B cell (primary cell): ENCODE data around the gene APH1A. TPM values are rescaled to one million over a fixed set of nuclear protein-coding genes. Genes with fewer than 3 reads are reported as not detected.

Experiments used
- ATAC-seq: fragments of 200-7000 bp; cut with Tn5 transposase; one replicate; pipeline ENCODE4 v1.10.0; 2021; ENCODE audit warnings: low read depth, mild to moderate bottlenecking, moderate number of reproducible peaks, moderate library complexity
- CTCF ChIA-PET: fragments of 350-600 bp; sonication (Branson Sonifier 250); formaldehyde crosslinking; loops from one replicate; lab custom pipeline; 2021; ENCODE audit warnings: antibody characterized with exemption, inconsistent platforms; lab: Charles Lee
- POLR2A ChIA-PET: fragments of 350-600 bp; sonication (Branson Sonifier 250); formaldehyde crosslinking; loops from one replicate; lab custom pipeline; 2021; ENCODE audit warnings: antibody characterized with exemption; lab: Charles Lee
- DNase-seq: peaks from one replicate; pipeline ENCODE4 v3.0.0; 2013
- H2AFZ ChIP-seq: 2 replicates; pipeline ENCODE4 v1.6.1; 2012; ENCODE audit warnings: mild to moderate bottlenecking, low read depth, low read length; ENCODE audit not compliant: insufficient read depth, poor library complexity, severe bottlenecking
- H3K27ac ChIP-seq, 2 donors: 1 replicate in 1 of 2; 2 replicates in 1 of 2; pipeline ENCODE4 v1.5.1; 2012 to 2013; ENCODE audit warnings: low read length in 2 of 2, mild to moderate bottlenecking in 2 of 2, moderate library complexity in 1 of 2
- H3K27me3 ChIP-seq, 4 experiments: fragments of 200-600 bp in 1 of 4; sonication (generic) in 1 of 4; replicated peaks in 1 of 4; 1 replicate in 2 of 4; 2 replicates in 2 of 4; pipeline versions ENCODE4 v1.6.1 to v1.7.0; 2013 to 2016; ENCODE audit warnings: low read length in 3 of 4, mild to moderate bottlenecking in 2 of 4, mixed read lengths in 1 of 4, moderate library complexity in 1 of 4; ENCODE audit not compliant: insufficient read depth in 4 of 4, control insufficient read depth in 3 of 4; ENCODE audit errors: control extremely low read depth in 1 of 4
- H3K36me3 ChIP-seq, 2 experiments: replicated peaks in 1 of 2; 1 replicate in 1 of 2; 2 replicates in 1 of 2; pipeline versions ENCODE4 v1.6.1 to v1.7.1; 2013; ENCODE audit warnings: low read length in 1 of 2; ENCODE audit not compliant: insufficient read depth in 2 of 2, control insufficient read depth in 1 of 2; ENCODE audit errors: control extremely low read depth in 1 of 2, extremely low read depth in 1 of 2
- H3K4me1 ChIP-seq, 2 donors: fragments of 200-600 bp in 1 of 2; sonication (generic) in 1 of 2; 1 replicate in 1 of 2; 2 replicates in 1 of 2; pipeline versions ENCODE4 v1.5.1 to v1.6.1; 2013 to 2017; ENCODE audit warnings: low read length in 2 of 2; ENCODE audit not compliant: control insufficient read depth in 2 of 2, insufficient read depth in 2 of 2
- H3K4me2 ChIP-seq: replicated peaks from 2 replicates; pipeline ENCODE3; 2012; ENCODE audit warnings: mild to moderate bottlenecking, low read depth, low read length; ENCODE audit not compliant: poor library complexity, severe bottlenecking
- H3K4me3 ChIP-seq, 5 experiments: fragments of 200-600 bp in 1 of 5; sonication (generic) in 1 of 5; 1 replicate in 3 of 5; 2 replicates in 2 of 5; pipeline versions ENCODE4 v1.5.1 to v1.7.0; 2011 to 2016; ENCODE audit warnings: low read length in 4 of 5, mild to moderate bottlenecking in 4 of 5, low read depth in 2 of 5, control low read depth in 1 of 5, moderate library complexity in 1 of 5; ENCODE audit not compliant: insufficient read depth in 1 of 5; ENCODE audit errors: control extremely low read depth in 1 of 5, extremely low read depth in 1 of 5
- H3K79me2 ChIP-seq: fragments of 200-600 bp; sonication (generic); one replicate; pipeline ENCODE4 v1.6.0; 2016; ENCODE audit warnings: low read length; ENCODE audit not compliant: control insufficient read depth, insufficient read depth
- H3K9ac ChIP-seq: fragments of 200-600 bp; sonication (generic); 2 replicates; pipeline ENCODE4 v1.6.1; 2017; ENCODE audit warnings: mild to moderate bottlenecking, low read length, moderate library complexity
- H3K9me3 ChIP-seq, 3 donors: one replicate each; pipeline versions ENCODE4 v1.6.1 to v1.7.1; 2013; ENCODE audit warnings: low read length in 2 of 3; ENCODE audit not compliant: control insufficient read depth in 2 of 3, insufficient read depth in 1 of 3; ENCODE audit errors: control extremely low read depth in 1 of 3
- H4K20me1 ChIP-seq: 2 replicates; pipeline ENCODE4 v1.6.0; 2012; ENCODE audit warnings: mild to moderate bottlenecking, low read length; ENCODE audit not compliant: insufficient read depth, control insufficient read depth, poor library complexity, severe bottlenecking
- H3K27ac Mint-ChIP-seq: one replicate; pipeline ENCODE4 v1.8.0; 2021; ENCODE audit warnings: mixed read lengths
- H3K27me3 Mint-ChIP-seq: one replicate; pipeline ENCODE4 v1.8.0; 2021; ENCODE audit warnings: mixed read lengths
- H3K4me1 Mint-ChIP-seq: one replicate; pipeline ENCODE4 v1.8.0; 2021; ENCODE audit warnings: mixed read lengths
- H3K4me3 Mint-ChIP-seq: one replicate; pipeline ENCODE4 v1.8.0; 2021; ENCODE audit warnings: mixed read lengths
- H3K9me3 Mint-ChIP-seq: one replicate; pipeline ENCODE4 v1.8.0; 2022; ENCODE audit warnings: mixed read lengths; ENCODE audit not compliant: insufficient read depth
- CTCF ChIP-seq: fragments of 200-600 bp; IDR thresholded peaks from one replicate; pipeline ENCODE4 v1.8.0; 2022; ENCODE audit warnings: antibody characterized with exemption, mild to moderate bottlenecking
- EZH2 ChIP-seq: IDR thresholded peaks from 2 replicates; pipeline ENCODE4 v1.6.1; 2012; ENCODE audit warnings: borderline replicate concordance, low read depth, mild to moderate bottlenecking, moderate library complexity, low read length; ENCODE audit not compliant: insufficient read depth, poor library complexity, severe bottlenecking
- WGBS: methylation state at CpG from one replicate; pipeline ENCODE4 v1.1.5; 2013; ENCODE audit warnings: missing lambda C conversion rate; ENCODE audit not compliant: insufficient coverage; 5-methylcytosine and 5-hydroxymethylcytosine counted together
- intact Hi-C: fragments of 100-400 bp; cut with micrococcal nuclease; formaldehyde crosslinking; loops from one replicate; pipeline ENCODE4 v1.10.0; 2022
- polyA plus RNA-seq: library from polyadenylated mRNA; depleted of rRNA; stranded (reverse); fragments of >200 nt; gene quantifications from 2 replicates; pipeline ENCODE4 v1.2.3, GENCODE V29; 2012
- total RNA-seq, 2 donors: library from RNA; stranded (reverse); fragments of 120-200 nt in 1 of 2; gene quantifications; 1 replicate in 1 of 2; 2 replicates in 1 of 2; pipeline versions ENCODE4 v1.2.3 to v1.2.4, GENCODE V29; 2013 to 2022

The APH1A gene
- total and polyA plus RNA-seq, 2 donors (not counting 1 experiment from before 2014, with no cell fraction given) = 135 to 165 TPM

GRCh38 chr1:150302902-150303301 lies 34.1 kb upstream of the APH1A start:
- no peaks in the 10 kb centered on the region for H3K4me1 ChIP-seq
- Mint-ChIP-seq H3K4me3 (no peak overlapping the region), H3K4me1 (no peaks in the 10 kb centered on the region), H3K27me3 (no peaks in the 10 kb centered on the region), H3K9me3 (no peaks in the 10 kb centered on the region), H3K27ac (no peak overlapping the region)
- no peaks in the 10 kb centered on the region for H4K20me1 ChIP-seq
- H3K36me3 ChIP-seq = peaks cover 7 to 30% of the 10 kb centered on the region in 2 experiments
- H3K9me3 ChIP-seq = no peaks in the 10 kb centered on the region
- 88% methylated on average over 2 of the region's 2 CpGs for WGBS
- ChIA-PET POLR2A (interaction anchor here (0.6 kb wide), 1 partner anchor 20 kb away, joined by 4 read pairs; no protein-coding TSS in a partner anchor), CTCF (no interaction called here)
- intact Hi-C loops = no loop called here
- DNase-seq (no peak), ATAC-seq (no peak)
- no peak overlapping the region for H3K9ac ChIP-seq
- TF ChIP-seq CTCF = no peak
- TF ChIP-seq EZH2 = no peak
- H2AFZ ChIP-seq = no peak overlapping the region
- H3K4me3 ChIP-seq = no peak overlapping the region
- no peak overlapping the region for H3K27ac ChIP-seq
- no peaks in the 10 kb centered on the region for H3K27me3 ChIP-seq
- H3K4me2 ChIP-seq = no peak overlapping the region
- H3K79me2 ChIP-seq = no peaks in the 10 kb centered on the region

- H3K27ac Mint-ChIP-seq = no peak overlapping the region
- WGBS = 98% methylated on average over 6 of the region's 6 CpGs
- no peak for DNase-seq
- no peak overlapping the region for H3K27ac ChIP-seq
- no peaks in the 10 kb centered on the region for H3K27me3 Mint-ChIP-seq
- H3K36me3 ChIP-seq = peaks cover 7 to 29% of the 10 kb centered on the region in 2 experiments
- TF ChIP-seq CTCF (no peak), EZH2 (no peak)
- no peak overlapping the region for H3K9ac ChIP-seq
- no peak overlapping the region for H2AFZ ChIP-seq
- intact Hi-C loops = no loop called here
- peaks cover 3% of the 10 kb centered on the region for H3K79me2 ChIP-seq
- no peaks in the 10 kb centered on the region for H3K4me1 ChIP-seq
- ChIA-PET POLR2A (interaction anchor here (0.6 kb wide), 1 partner anchor 21 kb away, joined by 4 read pairs; no protein-coding TSS in a partner anchor), CTCF (interaction anchor here (0.6 to 1.3 kb wide), 3 partner anchors 21 to 166 kb away, joined by 3 read pairs; no protein-coding TSS in a partner anchor)
- no peak overlapping the region for H3K4me3 Mint-ChIP-seq
- H3K4me1 Mint-ChIP-seq = no peaks in the 10 kb centered on the region
- no peak for ATAC-seq
- H4K20me1 ChIP-seq = no peaks in the 10 kb centered on the region
- no peaks in the 10 kb centered on the region for H3K9me3 Mint-ChIP-seq
- H3K27me3 ChIP-seq = no peaks in the 10 kb centered on the region
- no peak overlapping the region for H3K4me3 ChIP-seq
- no peak overlapping the region for H3K4me2 ChIP-seq
- H3K9me3 ChIP-seq = no peaks in the 10 kb centered on the region
Observed at GRCh38 chr1:150302338-150302737, 33.5 kb upstream of the APH1A start.
